GM21529 (cell line): ENCODE data around the gene PAQR4.

Experiments used
- ATAC-seq: cut with Tn5 transposase; IDR thresholded peaks from one replicate; pipeline ENCODE4 v1.9.1; 2021; ENCODE audit not compliant: unreplicated experiment

PAQR4 gene

DNA sequence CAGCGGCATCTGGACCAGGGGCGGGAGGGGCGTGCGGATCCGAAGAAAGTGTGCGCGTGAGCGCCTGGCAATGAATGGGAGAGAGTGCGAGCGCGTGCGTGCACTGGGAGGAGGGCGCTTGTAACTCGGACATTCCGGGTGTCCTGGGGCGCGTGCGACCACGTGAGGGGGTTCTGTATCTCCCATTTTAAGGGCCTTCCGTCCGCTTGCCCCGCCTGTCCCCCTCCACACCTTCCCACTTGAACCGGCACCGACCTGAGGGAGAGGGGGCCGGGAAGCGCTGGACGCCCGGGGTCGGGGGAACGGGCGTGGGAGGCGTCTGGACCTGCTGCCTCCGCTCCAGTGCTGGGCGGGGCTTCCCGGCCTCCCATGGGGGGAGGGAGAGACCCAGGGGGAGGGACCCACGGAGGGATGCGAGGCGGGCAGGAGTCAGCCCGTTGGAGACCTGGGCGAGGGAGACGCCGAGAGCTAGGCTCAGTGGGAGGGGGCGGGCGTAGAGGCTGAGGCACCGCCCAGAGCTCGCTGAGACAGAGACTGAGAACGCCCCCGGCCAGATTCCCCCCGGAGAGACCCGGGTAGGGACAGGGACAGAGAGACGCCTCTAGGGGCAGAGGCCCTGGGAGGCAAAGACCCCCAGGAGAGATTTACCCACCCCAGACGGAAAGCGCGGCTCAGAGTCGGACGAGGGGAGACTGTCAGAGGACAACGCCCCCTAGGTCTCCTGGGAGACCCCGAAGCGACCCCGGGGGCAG lies 5.2 kb upstream of the PAQR4 start, which contains the start of gene KREMEN2:
TSS of gene KREMEN2 (plus strand) at position 553 of the 752 bp plus-strand sequence. CDS start 246 bp downstream, outside the sequence.
- ATAC-seq, result no peak

DNA sequence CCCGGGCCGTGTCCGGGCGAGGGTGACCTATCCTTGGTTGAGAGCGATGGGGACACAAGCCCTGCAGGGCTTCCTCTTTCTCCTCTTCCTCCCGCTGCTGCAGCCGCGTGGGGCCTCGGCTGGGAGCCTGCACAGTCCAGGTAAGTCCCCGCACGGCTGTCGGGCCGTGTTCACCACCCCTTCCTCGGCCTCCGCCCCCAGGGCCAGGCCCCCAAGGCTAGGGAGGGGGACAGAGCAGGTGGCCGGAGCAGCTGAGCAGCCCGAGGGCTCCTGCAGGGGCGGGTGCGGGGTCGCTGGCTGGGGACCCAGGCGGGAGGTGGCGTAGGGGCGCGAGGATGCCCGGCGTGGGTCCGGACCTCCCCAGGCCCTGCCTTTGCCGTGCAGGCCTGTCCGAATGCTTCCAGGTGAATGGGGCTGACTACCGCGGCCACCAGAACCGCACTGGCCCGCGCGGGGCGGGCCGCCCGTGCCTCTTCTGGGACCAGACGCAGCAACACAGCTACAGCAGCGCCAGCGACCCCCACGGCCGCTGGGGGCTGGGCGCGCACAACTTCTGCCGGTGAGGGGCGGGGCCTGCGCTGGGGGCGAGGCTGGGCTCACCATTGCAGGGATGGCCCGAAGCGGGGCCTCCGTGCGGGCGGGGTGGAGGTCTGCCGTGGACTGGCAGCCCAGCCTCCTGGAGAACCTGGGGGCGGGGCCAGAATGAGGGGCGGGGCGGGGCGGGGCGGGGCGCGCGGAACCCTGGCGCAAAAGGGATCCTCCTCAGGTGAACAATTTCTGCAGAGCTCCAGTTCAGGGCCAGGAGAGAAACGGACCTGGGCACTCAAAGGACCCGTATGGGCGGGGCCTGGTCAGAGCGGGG lies 4.4 kb upstream of the PAQR4 start:
- ATAC-seq, result no peak

DNA sequence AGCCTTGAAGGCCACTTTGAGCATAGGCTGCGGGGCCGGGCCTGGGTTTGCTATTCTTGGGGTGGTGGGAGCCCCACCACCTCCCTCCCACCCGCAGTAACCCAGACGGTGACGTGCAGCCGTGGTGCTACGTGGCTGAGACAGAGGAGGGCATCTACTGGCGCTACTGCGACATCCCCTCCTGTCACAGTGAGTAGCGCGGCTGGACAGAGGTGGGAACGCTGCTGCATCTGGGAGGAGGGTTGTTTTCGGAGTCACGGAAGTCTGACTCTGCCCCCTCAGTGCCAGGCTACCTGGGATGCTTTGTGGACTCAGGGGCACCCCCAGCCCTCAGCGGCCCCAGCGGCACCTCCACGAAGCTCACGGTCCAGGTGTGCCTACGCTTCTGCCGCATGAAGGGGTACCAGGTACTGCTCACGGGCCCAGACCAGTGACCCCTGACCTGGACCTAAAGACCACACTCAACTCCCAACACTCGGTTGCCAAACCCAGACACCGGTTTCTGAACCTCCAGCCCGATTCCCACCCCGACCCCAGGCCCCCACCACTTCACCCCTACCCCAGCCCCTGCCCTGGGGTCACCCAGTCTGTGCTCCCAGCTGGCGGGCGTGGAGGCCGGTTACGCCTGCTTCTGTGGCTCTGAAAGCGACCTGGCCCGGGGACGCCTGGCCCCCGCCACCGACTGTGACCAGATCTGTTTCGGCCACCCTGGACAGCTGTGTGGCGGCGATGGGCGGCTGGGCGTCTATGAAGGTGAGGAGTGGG lies 2.9 kb upstream of the PAQR4 start:
- ATAC-seq, result no peak

DNA sequence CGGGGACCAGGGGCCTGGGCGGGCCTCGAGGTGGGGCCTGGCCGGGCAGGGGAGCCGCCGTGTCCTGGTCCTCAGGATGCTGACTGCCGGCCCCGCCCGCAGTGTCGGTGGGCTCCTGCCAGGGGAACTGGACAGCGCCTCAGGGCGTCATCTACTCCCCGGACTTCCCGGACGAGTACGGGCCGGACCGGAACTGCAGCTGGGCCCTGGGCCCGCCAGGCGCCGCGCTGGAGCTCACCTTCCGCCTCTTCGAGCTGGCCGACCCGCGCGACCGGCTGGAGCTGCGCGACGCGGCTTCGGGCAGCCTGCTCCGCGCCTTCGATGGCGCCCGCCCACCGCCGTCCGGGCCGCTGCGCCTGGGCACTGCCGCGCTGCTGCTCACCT lies 2.3 kb upstream of the PAQR4 start:
- ATAC-seq, result no peak

DNA sequence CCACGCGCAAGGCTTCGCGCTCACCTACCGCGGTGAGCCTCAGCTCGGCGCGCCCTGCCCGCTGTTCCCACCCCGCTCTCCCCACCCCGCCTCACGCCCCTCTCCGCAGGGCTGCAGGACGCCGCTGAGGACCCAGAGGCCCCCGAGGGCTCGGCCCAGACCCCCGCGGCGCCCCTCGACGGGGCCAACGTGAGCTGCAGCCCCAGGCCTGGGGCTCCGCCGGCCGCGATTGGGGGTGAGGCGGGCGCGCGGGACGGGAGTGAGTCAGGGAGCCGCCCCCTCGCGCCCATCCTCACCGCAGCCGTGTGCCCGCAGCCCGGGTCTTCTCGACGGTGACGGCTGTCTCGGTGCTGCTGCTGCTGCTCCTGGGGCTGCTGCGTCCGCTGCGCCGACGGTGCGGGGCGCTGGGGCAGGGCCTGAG lies 1.9 kb upstream of the PAQR4 start:
- no peak for ATAC-seq

DNA sequence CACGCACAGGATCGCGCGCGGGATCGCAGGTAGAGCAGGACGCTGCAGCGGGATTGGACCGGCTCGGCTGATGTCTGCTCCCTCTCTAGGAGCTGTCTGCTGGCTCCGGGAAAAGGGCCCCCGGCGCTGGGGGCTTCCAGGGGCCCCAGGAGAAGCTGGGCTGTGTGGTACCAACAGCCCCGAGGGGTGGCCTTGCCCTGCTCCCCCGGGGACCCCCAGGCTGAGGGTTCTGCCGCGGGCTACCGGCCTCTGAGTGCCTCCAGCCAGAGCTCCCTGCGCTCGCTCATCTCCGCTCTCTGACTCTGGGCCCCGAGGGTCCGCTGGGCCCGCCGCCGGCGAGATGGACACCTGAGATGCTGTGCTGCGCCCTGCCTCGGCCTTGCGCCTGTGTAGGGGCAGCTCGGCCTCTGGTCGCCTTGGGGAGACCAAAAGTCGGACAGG lies 1.4 kb upstream of the PAQR4 start:
- ATAC-seq, result no peak

DNA sequence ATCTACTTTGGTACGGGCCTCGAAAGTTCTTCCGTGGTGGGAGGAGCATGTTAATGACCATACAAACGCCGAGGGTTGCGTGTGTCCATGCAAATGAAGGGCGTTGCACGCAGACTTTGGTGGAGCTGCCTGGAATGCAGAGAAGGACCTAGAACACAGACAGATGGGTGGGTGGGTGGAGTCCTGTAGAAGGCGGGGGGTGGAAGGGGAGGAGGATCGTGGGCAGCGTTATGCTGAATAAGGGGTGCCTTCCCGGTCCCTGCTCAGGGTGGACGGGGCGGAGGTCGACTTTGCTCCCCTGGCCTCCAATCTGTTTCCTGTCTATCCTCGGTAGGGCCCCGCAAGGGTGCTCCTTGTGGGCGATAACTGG lies 795 bp upstream of the PAQR4 start:
- ATAC-seq, result no peak

DNA sequence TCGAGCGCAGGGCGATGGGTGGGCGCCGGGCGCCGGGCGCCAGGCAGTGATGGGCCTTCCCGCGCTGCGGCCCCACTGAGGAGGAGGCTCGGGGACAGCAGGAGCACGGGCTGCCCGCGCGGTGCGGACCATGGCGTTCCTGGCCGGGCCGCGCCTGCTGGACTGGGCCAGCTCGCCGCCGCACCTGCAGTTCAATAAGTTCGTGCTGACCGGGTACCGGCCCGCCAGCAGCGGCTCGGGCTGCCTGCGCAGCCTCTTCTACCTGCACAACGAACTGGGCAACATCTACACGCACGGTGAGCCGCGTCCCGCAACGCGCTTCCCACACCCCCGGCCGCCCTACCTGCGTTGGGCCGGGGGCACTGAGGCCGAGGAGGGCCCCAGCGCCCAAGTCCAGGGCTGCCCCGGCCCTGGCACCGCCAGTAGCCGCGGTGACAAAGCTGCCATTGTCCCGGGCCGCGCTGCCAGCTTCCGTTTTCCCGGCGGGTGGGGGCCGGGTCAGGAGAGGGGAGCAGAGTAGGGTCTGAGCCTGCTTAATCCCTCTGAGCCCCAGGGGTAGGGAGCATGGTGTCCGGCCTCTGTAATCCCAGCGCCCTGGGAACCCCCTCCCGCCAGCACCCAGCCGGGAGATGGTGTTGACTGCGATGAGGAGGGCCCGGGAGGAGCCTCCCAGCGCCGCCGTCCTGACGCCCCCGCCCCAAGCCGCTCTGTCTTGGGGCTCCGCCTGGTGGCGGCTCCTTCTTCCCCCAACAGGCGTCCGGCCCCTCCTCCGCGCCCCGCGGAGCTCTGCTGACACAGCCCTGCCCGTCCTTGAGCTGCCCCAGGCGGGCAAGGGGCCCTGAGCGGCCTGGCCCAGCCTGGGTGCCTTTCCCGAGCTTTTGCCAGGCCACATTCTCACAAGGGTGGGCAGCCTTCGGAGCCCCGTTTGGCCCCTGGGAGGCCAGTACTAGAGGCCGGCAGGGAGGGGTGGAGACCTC lies 685 bp downstream of the PAQR4 start:
- peak; percentile 43 for ATAC-seq

DNA sequence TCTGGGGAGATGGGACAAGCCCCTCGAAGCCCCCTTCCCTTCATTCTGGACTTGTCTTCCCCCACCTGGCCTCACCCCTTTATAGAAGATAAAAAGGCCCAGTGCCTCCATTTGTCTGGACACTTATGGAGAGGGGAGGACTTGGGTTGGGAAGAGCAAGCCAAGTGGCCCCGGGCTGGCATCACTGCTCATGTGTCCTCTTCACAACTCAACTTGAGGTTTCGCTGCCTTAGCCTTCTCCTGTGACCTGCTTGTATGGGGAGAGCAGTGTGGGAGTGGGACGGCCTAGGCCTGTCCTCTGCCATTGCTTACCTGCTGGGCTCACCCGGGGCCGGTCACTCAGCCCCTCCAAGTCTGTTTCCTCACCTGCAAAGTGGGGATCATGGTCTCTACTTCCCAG lies 1.4 kb downstream of the PAQR4 start:
- ATAC-seq, result no peak

DNA sequence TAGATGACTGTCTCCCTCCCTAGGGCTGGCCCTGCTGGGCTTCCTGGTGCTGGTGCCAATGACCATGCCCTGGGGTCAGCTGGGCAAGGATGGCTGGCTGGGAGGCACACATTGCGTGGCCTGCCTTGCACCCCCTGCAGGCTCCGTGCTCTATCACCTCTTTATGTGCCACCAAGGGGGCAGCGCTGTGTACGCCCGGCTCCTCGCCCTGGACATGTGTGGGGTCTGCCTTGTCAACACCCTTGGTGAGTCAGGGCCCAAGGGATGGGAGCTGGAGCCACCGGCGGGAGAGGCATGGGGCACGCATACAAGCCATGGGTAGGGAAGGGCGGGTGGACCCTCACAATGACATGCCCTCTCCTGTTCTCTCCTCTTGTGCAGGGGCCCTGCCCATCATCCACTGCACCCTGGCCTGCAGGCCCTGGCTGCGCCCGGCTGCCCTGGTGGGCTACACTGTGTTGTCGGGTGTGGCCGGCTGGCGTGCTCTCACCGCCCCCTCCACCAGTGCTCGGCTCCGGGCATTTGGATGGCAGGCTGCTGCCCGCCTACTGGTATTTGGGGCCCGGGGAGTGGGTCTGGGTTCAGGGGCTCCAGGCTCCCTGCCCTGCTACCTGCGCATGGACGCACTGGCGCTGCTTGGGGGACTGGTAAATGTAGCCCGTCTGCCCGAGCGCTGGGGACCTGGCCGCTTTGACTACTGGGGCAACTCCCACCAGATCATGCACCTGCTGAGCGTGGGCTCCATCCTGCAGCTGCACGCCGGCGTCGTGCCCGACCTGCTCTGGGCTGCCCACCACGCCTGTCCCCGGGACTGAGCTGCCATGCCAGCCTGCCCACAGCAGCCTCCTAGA lies 2.2 kb downstream of the PAQR4 start:
- no peak for ATAC-seq

DNA sequence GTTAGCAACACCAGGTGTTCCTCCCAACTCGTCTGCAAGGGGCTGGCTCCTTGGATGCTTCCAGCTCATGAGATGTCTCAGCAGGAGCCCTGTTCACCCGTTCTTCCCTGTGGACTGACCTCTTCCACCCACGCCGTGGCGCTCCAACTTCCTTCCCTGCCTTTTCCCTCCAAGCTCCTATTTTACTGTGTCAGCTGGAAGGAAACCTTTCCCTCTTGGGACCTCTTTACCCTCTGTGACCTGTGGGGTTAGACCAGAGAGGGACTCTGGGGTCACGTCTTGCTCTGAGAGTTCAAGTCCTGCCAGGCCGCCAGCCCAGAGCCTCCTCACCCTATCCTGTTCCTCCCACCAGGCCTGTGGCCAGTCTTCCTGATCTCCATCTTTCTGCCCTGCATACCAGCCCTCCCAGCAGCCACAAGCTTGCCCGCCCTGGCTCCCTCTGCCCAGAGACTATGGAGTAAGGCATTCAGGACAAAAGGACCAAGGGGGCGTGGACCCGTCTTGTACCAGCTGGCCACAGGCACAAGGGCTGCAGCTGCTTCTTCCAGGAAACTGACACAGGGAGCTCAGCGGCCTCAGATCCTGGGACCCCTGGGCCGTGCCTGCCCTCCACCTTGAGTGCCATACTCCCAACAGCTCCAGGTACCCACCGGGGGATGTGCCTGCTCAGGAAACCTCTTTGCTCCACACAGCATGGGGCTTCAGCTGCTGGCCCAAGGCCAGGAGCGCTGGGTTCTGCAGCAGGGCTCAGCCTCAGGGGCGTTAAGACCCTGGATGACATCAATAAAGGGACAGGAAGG lies 3.0 kb downstream of the PAQR4 start:
- ATAC-seq, result no peak

DNA sequence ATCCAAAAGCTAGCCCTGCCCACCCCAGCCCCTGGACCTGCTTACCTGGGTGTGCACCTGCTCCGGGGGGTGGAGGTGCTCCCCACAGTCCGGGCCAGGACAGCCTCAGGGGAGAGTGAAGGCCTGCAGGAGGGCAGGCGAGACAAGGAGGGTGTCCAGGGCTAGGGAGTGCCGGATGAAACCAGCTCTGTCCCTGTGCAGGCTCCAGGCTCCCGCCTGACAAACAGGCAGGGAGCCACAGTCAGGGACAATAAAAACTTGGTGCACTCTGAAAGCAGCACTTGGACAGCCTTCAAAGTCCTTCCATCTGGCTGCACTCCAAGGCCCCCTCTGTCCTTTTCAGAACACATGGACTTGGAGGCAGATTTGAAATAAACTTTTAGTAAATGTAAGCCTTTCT lies 3.9 kb downstream of the PAQR4 start:
- ATAC-seq, result no peak

DNA sequence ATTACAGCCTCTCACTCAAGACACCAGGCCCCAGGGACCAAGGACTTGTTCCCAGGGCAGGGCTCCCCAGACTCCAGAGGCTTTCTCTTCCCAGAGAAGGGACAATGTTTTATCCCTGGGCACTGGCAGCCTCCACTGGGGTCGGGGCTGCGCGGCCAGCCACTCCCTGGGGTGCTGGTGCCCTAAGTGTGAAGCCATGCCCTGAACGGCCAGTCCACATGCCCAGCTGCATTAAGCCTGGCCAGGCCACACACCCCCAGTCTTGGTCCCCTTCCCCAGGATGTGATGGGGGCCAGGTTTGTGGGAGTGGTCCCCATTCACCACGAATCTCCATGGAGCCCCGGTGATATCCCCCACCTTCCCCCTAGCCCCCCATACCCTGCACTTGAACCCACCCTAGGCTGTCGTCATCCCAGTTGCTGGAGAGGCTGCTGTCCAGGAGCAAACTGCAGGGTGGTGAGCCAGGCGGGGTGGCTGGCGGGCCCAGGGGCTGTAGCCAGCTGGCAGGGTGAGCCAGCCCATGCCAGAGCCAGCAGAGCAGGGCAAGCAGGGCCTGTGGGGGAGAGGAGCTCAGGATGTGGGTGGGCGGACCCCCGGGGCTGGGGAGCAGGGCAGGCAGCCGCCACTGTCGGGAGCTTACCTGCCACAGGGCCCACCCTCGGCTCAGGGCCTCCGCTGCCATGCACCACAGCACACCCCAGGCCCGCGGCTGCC lies 4.6 kb downstream of the PAQR4 start:
- no peak for ATAC-seq

DNA sequence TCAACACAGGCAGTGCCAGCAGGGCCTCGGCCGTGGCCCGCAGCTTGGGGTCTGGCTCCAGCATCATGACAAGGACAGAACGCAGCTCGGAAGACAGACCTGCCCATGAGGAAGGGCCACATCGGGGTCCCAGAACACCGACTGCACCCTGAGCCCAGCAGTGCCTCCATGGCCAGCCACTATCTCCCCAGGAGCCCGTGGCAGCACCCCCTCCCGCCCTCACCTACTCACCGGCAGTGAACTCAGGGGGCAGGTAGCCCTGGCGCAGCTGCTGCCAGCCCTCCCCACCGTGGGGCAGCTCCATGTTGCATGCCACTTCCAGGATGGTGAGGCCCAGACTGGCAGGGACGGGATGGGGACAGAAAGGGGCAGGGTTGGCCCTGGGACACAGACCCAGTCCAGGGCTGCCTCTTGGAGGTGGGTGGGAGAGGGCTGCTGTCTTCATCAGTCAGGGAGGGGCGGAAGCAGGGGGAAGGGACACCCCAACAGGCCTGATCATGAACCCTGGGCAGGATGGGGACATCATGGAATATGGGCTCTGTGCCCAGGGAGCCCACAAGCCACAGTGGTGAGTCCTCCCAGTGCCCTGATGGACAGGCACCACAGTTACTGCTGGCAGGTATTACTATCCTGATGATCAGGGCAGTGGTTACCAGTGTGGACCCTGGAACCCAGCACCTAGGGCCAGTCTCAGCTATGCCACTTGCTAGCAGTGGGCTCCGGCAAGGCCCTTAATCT lies 5.3 kb downstream of the PAQR4 start:
- no peak for ATAC-seq

DNA sequence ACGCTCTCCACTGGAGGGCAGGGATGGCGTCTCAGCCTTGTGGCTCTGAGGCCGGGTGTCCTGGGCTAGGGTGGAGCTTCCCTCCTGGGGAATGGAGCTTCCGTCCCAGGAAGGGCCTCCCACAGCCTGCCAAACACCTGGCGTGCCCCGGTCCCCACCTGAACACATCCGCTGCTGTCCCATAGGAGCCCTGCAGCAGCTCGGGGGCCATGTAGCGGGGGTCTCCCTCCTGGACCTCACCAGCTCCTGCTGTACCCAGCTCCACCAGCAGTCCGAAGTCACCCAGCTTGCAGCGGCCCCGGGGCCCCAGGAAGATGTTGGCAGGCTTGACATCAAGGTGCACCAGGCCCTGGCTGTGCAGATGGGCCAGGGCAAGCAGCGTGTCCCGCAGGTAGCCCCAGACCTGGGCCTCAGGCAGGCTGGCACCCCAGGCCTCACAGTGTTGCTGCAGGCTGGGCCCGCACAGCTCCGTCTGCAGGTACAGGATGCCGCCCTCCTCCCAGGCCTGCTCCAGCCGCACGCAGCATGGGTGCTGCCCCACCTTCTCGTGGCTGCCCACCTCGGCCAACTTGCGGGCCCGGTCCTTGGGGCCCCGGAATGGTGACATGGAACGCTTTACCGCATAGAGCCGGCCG lies 6.1 kb downstream of the PAQR4 start:
- no peak for ATAC-seq

DNA sequence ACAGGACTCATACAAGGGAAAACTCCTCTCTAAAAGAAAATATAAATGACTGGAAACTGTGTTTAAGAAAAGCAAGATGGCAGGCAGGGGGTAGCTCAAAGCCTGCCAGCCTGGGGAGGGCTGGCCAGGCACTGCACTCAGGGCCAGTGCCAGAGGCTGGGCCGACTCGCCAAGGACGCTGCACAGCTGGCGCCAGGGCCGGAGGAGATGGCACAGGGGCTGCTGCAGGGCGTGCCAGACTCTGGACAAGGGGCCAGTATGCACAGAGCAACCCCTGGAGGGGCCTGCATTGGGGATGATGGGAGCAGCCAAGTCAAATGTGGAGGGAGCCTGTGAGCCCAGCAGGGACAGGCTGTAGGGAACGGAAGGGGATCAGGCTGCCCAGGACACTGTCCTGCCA lies 7.1 kb downstream of the PAQR4 start:
- no peak for ATAC-seq

DNA sequence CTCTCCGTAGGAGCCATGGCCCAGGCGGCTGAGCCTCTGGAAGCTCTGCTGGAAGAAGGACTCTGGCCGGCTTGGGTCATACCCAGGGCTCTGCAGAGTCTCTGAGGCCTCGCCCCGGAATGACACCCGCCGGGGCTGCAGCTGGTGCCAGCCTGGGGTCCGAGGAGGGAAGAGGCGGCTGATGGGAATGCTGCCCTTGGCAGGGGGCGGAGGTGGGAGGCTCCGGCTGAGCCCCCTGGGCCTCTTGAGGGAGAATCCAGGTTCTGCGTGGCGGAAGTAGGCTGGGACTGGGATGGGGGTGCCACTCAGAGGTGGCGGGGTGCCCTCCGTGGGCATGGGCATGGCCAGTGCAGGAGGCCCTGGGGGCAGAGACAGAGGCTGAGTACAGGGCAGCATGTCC lies 7.5 kb downstream of the PAQR4 start:
- ATAC-seq, result no peak
